Raji (cell line): ENCODE measurements around the gene RAB12.

Experiments used
- POLR2A ChIP-seq: IDR thresholded peaks from 2 replicates; pipeline ENCODE4 v1.6.1; 2011; ENCODE audit warnings: low read depth, low read length, control low read depth; ENCODE audit not compliant: insufficient read depth

Gene RAB12

DNA sequence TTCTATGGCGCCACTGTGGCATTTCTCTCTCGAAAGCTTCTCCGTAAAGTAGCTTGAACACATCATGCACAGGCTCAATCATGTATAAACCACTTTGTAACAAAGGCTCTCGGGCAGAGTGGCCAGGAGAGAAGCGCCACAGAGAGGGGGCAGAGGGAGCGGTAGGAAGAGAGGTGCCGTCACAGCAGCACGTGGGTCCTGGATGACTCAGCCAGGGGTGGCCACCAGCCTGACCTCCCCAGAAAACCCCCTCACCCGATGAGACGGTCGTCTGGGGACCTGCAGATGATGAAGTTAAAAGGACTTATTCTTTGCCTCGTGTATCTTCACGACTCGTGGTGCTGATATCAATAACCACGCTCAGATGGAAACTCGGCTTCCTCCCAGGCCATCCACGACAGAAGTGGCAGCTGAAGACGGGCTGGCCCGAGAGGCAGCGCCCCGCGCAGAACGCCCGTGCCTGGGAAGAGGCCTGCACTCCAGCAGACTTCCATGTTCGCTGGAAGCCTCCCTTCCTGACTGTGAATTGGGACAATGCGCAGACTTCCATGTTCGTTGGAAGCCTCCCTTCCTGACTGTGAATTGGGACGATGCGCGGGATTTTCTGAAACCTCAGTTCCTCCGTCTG lies 49.7 kb downstream of the RAB12 start:
- TF ChIP-seq POLR2A, result no peak

DNA sequence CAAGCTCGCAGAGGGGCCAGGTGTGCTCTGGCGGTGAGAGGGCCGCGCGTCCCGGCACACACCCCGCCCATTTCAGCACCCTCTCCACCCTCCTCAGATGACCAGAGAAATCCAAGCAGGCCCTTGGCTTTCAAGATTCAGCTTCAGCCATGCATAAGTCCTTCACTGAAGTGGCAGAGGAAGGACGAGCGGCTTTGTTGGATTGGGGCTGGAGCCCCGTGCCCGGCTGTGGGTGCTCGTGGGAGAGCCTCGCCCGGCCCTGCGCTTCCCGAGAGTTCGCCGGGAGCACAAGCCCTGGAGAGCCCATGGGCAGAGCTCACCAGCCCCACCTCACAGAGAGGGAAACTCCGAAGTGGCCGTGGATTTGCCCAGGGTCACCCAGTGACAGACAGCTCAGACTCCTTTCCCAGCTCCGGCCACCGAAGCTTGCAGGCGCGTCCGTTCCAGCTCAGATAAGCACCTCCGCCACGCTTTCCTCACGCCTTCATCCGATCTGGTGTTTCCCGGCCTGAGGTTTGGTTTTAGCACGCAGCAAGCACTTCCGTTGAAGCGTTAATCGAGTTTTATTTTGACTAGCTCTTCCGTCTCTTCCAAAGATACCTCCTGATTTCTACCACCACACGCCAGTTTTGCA lies 50.5 kb downstream of the RAB12 start:
- no peak for TF ChIP-seq POLR2A

DNA sequence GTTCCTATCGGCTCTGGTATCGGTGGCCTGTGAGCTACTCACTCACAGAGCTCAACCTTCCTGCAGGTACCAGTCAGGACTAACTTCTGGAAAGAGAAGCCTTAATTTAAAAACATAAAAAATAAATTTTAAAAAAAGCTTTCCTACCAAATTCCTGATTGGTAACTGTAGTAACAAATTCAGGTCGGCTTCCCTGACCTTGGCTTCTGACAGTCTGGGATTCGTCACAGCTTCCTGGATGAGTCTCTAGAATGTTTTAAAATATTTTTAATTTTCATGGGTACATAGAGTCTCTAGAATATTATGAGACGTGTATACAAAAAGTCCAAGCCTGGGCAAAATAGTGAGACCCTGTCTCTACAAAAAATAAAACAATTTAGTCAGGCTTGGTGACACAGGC lies 51.1 kb downstream of the RAB12 start:
- no peak for TF ChIP-seq POLR2A

DNA sequence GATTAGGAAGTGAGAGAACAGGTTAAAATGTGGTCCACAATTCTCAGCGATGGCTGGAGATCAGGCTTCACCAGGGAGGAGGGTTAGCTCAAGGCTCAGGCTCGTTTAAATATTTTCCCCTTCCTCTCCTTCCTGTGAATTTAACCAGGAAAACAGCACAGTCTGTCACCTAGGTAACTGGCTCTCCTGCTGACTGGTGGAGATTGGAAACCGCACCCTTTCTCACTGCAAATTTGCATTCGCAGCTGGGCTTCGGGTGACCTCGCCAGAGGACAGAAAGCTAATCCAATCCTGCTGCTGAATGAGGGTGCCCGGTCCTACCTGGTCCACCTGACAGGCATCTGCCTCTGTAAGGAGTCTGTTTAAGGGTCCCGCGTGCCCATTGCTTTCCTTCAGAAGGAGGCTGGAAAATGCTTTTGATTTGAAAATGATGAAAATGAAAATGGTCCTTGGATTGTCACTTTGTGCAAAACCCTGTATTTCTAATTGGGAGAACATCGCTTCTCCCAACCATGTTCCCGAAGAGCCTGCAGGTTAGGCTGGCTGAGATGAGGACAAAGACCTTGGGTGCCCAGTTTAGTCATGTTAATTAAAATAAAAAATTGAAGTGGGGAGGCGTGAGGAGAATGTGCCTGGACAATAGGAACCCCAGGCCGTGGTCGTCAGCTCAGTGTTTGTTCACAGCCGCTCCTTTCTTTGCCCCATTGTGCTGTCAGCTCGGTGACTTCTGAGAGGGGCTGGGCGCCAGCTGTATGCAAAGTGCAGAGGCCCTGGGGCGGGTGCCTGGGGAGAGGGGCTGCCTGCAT lies 52.7 kb downstream of the RAB12 start:
- TF ChIP-seq POLR2A, result no peak

DNA sequence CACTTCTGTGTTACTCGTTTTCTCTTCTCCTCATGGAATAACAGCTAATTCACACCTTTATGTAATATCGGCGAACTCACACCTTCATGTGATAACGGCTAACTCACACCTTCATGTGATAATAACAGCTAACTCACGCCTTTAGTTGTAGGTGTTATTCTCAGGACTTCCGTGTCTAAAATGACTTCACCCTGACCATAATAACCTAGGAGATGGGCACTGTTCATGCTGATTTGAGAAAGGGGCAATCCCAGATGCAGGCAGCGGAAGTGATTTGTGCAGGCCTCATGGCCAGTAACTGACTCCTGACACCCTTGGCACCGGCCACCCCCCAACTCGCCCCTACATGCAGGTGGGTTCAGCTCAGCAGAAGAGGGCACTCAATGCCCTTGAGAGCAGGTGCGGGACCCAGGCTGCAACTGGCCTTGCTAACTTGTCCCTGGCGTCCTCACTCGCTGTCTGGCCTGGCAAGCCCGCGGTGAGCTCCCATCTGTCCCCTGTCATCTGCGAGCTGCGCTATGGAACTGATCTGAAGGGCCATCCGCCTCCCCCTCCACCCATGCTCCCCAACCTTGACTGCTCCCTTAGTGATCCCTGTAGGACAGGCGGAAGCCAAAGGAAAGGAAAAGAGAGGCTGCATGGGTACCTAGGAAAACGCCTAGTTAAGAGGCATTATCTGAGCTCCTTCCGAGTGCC lies 53.5 kb downstream of the RAB12 start:
- TF ChIP-seq POLR2A, result no peak

DNA sequence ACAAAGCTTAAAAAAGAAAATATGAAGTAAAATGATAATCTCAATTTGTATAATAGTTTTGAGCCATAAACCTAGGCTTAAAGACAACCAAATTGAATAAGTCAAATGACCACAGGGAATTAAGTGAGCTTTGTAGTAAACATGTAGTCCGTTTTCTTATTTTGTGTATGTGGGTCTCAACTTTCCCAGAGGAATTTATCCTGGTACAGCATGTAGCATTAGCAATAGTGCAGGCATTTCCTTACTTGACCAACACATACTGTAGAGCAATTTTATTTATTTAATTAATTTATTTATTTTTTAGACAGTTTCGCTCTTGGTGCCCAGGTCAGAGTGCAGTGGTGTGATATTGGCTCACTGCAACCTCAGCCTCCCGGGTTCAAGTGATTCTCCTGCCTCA lies 58.6 kb downstream of the RAB12 start:
- no peak for TF ChIP-seq POLR2A

DNA sequence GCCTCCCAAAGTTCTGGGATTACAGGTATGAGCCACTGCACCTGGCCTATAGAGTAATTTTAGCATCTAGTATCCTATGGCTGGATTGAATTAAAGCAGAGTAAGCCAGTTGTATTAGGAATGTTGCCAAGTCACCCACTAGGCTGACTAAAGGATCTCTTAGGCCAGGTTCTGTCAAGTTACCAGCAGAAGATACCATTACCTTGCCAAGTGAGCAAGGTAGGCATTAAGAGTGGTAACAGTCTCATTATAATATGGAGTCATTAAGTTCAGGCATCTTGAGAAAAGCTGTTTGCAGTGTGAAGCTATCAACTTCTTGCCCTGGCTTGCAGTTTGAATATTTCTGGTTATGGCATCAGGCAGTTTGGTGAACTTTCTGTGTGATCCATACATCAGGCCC lies 59.1 kb downstream of the RAB12 start:
- TF ChIP-seq POLR2A, result no peak

DNA sequence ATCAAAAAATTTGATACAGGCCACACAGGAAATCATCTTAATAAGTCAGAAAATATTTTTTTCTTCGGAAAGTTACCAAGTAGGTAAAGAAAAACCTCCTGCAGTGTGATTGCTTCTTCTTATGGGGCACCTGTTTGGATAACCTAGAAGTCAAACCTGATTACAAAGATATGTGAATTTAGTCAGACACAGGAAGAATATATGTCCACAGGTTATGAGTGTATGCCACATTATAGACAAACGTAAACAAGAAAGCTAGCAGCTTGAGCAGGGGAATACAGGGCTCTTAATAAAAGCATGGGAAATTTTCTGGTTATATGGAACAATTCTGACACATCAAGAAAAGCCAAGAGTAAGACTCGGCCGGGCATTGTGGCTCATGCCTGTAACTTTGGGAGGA lies 60.3 kb downstream of the RAB12 start:
- no peak for TF ChIP-seq POLR2A

DNA sequence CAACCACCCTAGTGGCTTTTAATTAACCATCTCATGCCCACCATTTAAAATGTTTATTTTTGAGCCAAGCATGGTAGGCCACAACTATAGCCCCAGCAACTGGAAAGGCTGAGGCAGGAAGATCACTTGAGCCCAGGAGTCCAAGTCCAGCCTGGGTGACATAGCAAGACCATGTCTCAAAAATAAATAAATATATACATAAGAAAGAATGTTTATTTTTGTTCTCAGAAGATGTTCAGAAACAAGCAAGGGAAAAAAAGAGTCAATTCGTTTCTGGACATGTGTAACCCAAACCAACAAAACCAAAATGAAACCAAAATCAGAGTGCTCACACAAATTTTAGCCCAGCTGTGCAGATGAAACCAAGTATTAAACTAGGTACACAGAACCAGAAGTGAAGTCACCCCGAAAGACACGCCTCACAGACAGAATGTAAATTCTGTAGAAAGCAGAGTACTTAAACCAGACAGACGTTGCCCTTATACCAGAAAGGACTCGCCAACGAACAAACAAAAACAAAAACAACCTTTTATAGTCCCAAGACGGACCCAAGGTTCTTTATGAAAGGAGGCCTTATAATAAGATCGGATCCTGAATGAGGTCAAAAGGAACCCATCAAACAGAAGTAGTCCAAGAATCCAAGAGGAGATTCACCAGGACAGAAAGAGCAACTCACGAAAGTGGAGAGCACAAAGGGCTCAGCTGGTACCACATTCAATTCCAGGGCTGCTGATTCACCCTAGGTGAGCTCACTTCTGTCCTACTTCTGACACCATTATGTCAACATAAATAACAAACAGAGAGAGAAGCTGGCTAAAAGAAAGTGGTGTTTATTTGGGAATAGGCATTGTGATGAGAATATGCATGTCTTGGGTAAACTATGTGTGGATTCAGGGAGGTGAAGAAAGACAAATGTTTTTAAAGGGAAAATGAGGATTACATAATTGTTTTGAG lies 64.3 kb downstream of the RAB12 start:
- no peak for TF ChIP-seq POLR2A

DNA sequence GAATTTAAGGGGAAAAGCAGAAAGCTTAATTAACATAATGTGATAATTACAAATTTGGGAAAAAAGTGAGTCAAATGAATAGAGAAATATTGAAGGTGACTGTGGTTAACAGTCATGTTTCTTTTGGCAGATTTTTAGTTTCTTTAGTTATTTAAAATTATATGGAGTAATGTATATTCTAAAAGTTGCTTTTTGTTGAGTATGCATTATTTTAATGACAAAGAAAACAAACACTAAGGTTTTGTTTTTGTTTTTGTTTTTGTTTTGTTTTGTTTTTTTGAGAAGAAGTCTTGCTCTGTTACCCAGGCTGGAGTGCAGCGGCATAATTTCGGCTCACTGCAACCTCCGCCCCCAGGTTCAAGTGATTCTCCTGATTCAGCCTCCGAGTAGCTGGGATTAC lies 65.8 kb downstream of the RAB12 start:
- TF ChIP-seq POLR2A, result no peak

DNA sequence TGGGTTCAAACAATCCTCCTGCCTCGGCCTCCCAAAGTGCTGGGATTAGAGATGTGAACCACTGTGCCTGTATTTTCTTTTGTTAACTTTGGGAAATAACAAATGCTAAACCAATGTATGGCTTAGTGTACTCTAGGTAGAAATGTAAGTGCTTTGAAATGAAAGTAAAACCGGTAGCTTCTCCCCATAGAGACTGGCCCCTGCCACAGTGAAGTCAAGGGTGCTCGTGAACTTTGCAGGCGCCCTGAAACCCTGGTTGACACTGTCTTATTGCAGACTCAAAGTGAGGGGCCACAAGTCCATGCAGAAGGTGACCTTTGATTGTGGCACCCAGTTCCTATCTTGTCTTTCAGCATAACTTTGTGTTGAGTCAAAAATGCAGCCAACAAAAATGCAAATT lies 72.0 kb downstream of the RAB12 start:
- TF ChIP-seq POLR2A, result no peak

DNA sequence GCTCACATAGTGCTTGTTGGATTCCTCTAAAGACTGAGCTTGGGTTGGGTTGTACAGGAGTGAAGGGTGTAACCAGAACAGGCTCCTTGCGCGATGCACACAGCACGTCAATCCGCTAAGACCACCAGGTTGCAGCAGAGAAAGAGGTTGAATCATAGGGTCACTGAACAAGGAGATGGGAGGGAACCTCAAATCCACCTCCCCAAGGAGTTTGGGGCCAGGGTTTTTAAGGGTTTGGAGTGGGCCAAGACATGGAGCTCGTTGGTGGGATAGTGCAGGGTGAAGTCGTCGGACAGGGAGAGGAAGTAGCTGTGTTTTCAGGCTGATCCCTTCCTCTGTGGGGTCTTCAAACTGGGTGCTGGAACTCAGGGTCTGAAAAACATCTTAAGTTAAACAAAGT lies 75.3 kb downstream of the RAB12 start:
- TF ChIP-seq POLR2A, result no peak

DNA sequence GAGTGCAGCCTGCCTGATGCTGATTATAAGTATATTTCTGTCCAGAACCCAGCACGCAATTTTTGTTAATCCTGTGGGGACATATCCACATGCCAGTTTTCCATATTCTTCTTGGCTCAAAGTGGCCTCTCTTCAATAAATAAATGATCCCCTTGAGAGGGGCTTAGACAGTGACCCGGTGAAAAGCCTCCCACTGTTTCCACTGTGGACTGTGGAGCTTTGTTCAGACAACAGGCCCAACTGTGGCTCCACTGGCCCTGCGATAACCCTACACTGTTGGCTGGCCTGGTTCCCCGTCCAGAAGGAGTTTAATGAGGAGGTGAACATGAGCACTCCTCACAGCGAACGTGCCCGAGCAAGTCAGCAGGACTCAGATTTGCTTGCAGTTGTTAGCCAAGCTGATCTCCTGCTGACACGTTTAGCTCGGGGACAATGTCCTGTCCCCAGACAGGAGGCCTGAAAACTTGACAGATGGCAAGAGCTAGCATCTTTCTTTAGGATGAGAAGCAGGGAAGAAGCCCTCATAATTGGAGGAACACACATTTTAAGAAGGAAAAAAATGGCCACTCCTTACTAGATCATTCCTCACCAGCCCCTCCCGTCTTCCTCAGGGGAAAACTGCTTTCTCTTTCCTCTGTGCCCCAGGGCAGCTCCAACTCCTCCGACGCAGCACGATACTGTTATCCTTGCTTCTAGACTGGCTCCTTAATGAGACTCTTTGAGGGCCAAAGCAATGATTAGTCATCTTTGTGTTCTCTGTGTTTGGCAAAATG lies 76.1 kb downstream of the RAB12 start:
- no peak for TF ChIP-seq POLR2A

DNA sequence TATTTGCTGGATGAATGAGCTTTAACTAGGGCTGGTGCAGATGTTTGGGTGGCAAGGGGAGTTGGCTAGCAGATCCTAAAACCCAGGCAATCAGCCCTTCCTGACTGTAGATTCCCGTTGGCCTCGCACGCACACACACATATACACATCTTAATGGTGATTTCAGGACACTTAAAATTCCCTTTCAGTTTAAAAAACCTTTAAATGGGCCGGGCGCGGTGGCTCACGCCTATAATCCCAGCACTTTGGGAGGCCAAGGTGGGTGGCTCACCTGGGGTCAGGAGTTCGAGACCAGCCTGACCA lies 76.6 kb downstream of the RAB12 start:
- no peak for TF ChIP-seq POLR2A
